ENCODE data around the gene NAA10.
A peak's percentile ranks its signal among the peaks of the same experiment; 100 is the strongest.

The NAA10 gene

GRCh38 chrX:153927672-153927921 lies 7.2 kb downstream of the NAA10 start:
- Histone ChIP-seq H3K9ac (no peak overlapping the region), H3K27ac (peak overlapping the region; percentile 99), H2AFZ (peak overlapping the region; percentile 74), H3K36me3 (ENCODE audit: control insufficient read depth, insufficient read depth, low read length) (no peaks in the 10 kb centered on the region), H3K79me2 (no peaks in the 10 kb centered on the region), H3K4me2 (ENCODE audit: low read length) (peak overlapping the region; percentile 79), H3K4me1 (peaks cover 14% of the 10 kb centered on the region), H3K27me3 (ENCODE audit: control insufficient read depth, insufficient read depth, low read length) (no peaks in the 10 kb centered on the region), H3K9me3 (ENCODE audit: control insufficient read depth, low read length) (no peaks in the 10 kb centered on the region), H3K4me3 (ENCODE audit: low read depth, low read length) (peak overlapping the region; percentile 73)
- TF ChIP-seq, protein P1, sequence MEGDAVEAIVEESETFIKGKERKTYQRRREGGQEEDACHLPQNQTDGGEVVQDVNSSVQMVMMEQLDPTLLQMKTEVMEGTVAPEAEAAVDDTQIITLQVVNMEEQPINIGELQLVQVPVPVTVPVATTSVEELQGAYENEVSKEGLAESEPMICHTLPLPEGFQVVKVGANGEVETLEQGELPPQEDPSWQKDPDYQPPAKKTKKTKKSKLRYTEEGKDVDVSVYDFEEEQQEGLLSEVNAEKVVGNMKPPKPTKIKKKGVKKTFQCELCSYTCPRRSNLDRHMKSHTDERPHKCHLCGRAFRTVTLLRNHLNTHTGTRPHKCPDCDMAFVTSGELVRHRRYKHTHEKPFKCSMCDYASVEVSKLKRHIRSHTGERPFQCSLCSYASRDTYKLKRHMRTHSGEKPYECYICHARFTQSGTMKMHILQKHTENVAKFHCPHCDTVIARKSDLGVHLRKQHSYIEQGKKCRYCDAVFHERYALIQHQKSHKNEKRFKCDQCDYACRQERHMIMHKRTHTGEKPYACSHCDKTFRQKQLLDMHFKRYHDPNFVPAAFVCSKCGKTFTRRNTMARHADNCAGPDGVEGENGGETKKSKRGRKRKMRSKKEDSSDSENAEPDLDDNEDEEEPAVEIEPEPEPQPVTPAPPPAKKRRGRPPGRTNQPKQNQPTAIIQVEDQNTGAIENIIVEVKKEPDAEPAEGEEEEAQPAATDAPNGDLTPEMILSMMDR (IDR thresholded peaks at IDR 0.05): no peak

GRCh38 chrX:153926858-153927671 lies 7.8 kb downstream of the NAA10 start:
- H3K4me2 ChIP-seq (ENCODE audit: low read length): peak overlapping the region; percentile 79
- no peaks in the 10 kb centered on the region for H3K9me3 ChIP-seq (ENCODE audit: control insufficient read depth, low read length)
- TF ChIP-seq, protein P1 (IDR thresholded peaks at IDR 0.05): no peak
- H3K27ac ChIP-seq: peak overlapping the region; percentile 99
- H2AFZ ChIP-seq: peak overlapping the region; percentile 74
- peak overlapping the region; percentile 73 for H3K4me3 ChIP-seq (ENCODE audit: low read depth, low read length)
- H3K27me3 ChIP-seq (ENCODE audit: control insufficient read depth, insufficient read depth, low read length): no peaks in the 10 kb centered on the region
- H3K9ac ChIP-seq: no peak overlapping the region
- H3K36me3 ChIP-seq (ENCODE audit: control insufficient read depth, insufficient read depth, low read length): no peaks in the 10 kb centered on the region
- H3K4me1 ChIP-seq: peaks cover 14% of the 10 kb centered on the region
- no peaks in the 10 kb centered on the region for H3K79me2 ChIP-seq

DNA sequence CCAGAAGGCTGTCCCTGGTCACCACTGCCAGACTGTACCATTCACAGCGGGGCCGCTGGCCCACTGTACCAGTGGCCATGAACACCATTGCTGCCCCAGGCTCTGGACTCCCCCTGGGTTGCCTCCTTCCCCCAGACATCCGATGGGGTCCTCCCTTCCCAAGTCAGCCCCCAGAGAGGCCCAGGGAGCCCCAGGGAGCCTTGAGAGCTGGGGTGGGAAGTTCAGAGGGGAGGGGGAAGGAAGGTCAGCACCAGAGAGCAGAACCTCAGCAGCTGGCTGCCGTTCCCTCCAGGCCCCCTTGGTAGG lies 8.3 kb downstream of the NAA10 start:
- TF ChIP-seq, protein P1 (IDR thresholded peaks at IDR 0.05): no peak
- H3K9me3 ChIP-seq (ENCODE audit: control insufficient read depth, low read length): no peaks in the 10 kb centered on the region
- H3K27me3 ChIP-seq (ENCODE audit: control insufficient read depth, insufficient read depth, low read length): no peaks in the 10 kb centered on the region
- H3K27ac ChIP-seq: peak overlapping the region; percentile 99
- peak overlapping the region; percentile 29 for H3K4me3 ChIP-seq (ENCODE audit: low read depth, low read length)
- H3K4me1 ChIP-seq: peaks cover 14% of the 10 kb centered on the region
- H3K9ac ChIP-seq: no peak overlapping the region
- no peaks in the 10 kb centered on the region for H3K79me2 ChIP-seq
- no peaks in the 10 kb centered on the region for H3K36me3 ChIP-seq (ENCODE audit: control insufficient read depth, insufficient read depth, low read length)
- H2AFZ ChIP-seq: peak overlapping the region; percentile 62
- H3K4me2 ChIP-seq (ENCODE audit: low read length): peak overlapping the region; percentile 47

DNA sequence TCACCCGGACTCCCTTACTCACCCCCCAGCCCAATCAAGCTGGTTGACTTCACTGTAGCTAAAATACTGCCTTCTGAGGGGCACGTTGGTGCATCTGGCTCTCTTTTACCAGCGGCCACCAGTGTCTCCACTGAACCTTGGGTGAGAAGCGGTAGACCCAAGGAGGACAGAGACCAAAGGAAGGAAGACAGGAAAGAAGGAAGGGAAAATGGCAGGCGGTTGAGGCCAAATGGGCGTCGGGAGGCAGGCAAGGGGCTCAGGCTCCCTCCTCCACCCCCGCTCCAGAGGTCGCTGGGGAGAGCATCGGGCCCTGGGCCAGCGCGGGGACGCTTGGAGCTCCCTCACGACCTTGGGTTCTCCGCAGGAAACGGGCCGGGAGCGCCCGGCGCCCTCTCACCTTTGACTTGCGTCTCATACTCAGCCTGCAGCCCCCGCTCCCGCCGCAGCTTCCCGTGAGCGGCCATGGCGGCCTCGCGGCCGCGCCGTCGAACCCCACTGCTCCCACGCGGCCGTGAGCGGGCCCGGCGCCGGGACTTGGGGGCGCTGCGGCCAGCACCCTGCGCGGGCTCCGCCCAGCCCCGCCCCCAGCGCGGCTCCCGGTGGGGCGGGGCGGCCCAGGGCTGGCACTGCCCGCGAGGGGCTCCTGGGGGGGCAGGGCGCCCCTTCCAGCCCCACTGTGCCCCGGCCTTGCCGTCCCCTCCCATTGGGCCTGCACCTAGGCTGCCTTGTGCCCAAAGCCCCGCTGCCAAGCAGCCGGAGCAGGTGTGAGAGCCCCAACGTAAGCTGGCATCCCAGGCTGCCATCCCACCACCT lies 8.9 kb downstream of the NAA10 start, which contains the start of gene ARHGAP4:
Gene ARHGAP4 (minus strand): TSS at position 526 of the 813 bp plus-strand sequence. CDS start 62 bp downstream, at position 464.
- H3K4me3 ChIP-seq (ENCODE audit: low read depth, low read length): peak within 1 kb of the TSS; percentile 29
- H3K4me1 ChIP-seq: peaks cover 14% of the 10 kb centered on the region
- peak within 1 kb of the TSS; percentile 79 for H3K4me2 ChIP-seq (ENCODE audit: low read length)
- no peak within 1 kb of the TSS for H3K9ac ChIP-seq
- no peaks in the 10 kb centered on the region for H3K36me3 ChIP-seq (ENCODE audit: control insufficient read depth, insufficient read depth, low read length)
- no peaks in the 10 kb centered on the region for H3K9me3 ChIP-seq (ENCODE audit: control insufficient read depth, low read length)
- no peaks in the 10 kb centered on the region for H3K27me3 ChIP-seq (ENCODE audit: control insufficient read depth, insufficient read depth, low read length)
- H2AFZ ChIP-seq: peak within 1 kb of the TSS; percentile 62
- H3K27ac ChIP-seq: peak within 1 kb of the TSS; percentile 99
- TF ChIP-seq, protein P1 (IDR thresholded peaks at IDR 0.05): no peak
- H3K79me2 ChIP-seq: no peaks in the 10 kb centered on the region

All from parathyroid adenoma (tissue), 2 donors.